HG02840 (cell line): ENCODE results near the gene CHRD.

Experiments
- ATAC-seq: cut with Tn5 transposase; IDR thresholded peaks from one replicate; pipeline ENCODE4 v1.9.1; 2021; ENCODE audit warnings: mild to moderate bottlenecking, moderate library complexity, moderate number of reproducible peaks; ENCODE audit not compliant: unreplicated experiment, low FRiP score

The CHRD gene

GRCh38 chr3:184360070-184360928 is 19.6 kb upstream of the CHRD start:
- no peak for ATAC-seq

- ATAC-seq: peak; percentile 1
These were observed 18.8 kb upstream of the CHRD start for GRCh38 chr3:184360929-184361531.

- ATAC-seq: peak; percentile 39
These were observed 18.3 kb upstream of the CHRD start, which contains the start of the genes CLCN2 and POLR2H for GRCh38 chr3:184361532-184361931. Gene CLCN2, minus strand, starts transcription at chr3:184361605. Its CDS starts 126 bp downstream, at chr3:184361479. Gene POLR2H, plus strand, starts transcription at chr3:184361710. Its CDS starts 1,783 bp downstream, at chr3:184363493.

GRCh38 chr3:184361932-184362667 is 17.8 kb upstream of the CHRD start:
- no peak for ATAC-seq

GRCh38 chr3:184362668-184363546 is 16.9 kb upstream of the CHRD start:
- ATAC-seq: peak; percentile 78

GRCh38 chr3:184366619-184367289 is 13.1 kb upstream of the CHRD start:
- ATAC-seq: no peak

- ATAC-seq: no peak
These were observed 11.7 kb upstream of the CHRD start for GRCh38 chr3:184368116-184368515.

GRCh38 chr3:184368586-184369183 is 11.2 kb upstream of the CHRD start:
- no peak for ATAC-seq

- ATAC-seq: no peak
These were observed 8.3 kb upstream of the CHRD start for GRCh38 chr3:184371570-184372018.

GRCh38 chr3:184372296-184372821 is 7.5 kb upstream of the CHRD start:
- ATAC-seq: no peak

GRCh38 chr3:184372911-184373310 is 6.9 kb upstream of the CHRD start:
- no peak for ATAC-seq

- ATAC-seq: no peak
These were observed 6.4 kb upstream of the CHRD start for GRCh38 chr3:184373422-184373821.

GRCh38 chr3:184375747-184376461 is 4.0 kb upstream of the CHRD start:
- ATAC-seq: no peak

GRCh38 chr3:184377374-184377773 is 2.5 kb upstream of the CHRD start:
- ATAC-seq: no peak

- no peak for ATAC-seq
These were observed 1.9 kb upstream of the CHRD start, which contains the start of gene THPO for GRCh38 chr3:184377882-184378445. Gene THPO, minus strand, starts transcription at chr3:184378207. Its CDS starts 1,948 bp downstream, at chr3:184376259.

- ATAC-seq: no peak
These were observed 1.1 kb upstream of the CHRD start for GRCh38 chr3:184378651-184379357.

- ATAC-seq: no peak
These were observed 352 bp downstream of the CHRD start for GRCh38 chr3:184380185-184380626.
